OCI-LY1 (cell line): Measurements from ENCODE around the gene C17orf100.

Experiments
- EZH2 ChIP-seq: fragments of 200-600 bp; sonication (generic), shearing (Covaris generic); IDR thresholded peaks from 2 replicates; pipeline ENCODE4 v1.8.0; 2017; ENCODE audit warnings: borderline replicate concordance, mixed run types, mild to moderate bottlenecking, antibody characterized with exemption, low read length, moderate library complexity, mixed read lengths
- TF ChIP-seq, protein P1 (sequence below): fragments of 200-600 bp; sonication (generic), shearing (Covaris generic); IDR thresholded peaks from 2 replicates; pipeline ENCODE4 v1.5.1; 2017; ENCODE audit warnings: mild to moderate bottlenecking, antibody characterized with exemption, low read length, moderate library complexity, mixed read lengths

DNA sequence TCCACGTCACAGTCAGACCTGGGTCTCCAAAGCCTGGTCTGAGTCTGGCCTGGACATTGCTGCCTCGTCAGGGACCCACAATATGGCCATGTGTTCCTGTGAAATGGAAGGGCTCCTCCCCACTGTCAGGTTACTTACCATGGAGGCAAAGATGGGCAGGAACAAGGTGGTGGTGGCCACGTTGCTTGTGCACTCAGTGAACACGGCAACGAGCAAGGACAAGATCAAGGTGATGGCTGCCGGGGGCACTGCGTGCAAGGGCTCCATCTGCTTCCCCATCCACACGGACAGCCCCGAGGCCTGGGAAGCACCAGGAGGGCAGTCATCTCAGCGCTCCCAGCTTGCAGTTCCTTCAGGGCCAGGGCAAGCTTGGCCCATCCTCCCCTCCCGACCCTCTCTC, 39.1 kb downstream of the C17orf100 start:
- TF ChIP-seq, protein P1, sequence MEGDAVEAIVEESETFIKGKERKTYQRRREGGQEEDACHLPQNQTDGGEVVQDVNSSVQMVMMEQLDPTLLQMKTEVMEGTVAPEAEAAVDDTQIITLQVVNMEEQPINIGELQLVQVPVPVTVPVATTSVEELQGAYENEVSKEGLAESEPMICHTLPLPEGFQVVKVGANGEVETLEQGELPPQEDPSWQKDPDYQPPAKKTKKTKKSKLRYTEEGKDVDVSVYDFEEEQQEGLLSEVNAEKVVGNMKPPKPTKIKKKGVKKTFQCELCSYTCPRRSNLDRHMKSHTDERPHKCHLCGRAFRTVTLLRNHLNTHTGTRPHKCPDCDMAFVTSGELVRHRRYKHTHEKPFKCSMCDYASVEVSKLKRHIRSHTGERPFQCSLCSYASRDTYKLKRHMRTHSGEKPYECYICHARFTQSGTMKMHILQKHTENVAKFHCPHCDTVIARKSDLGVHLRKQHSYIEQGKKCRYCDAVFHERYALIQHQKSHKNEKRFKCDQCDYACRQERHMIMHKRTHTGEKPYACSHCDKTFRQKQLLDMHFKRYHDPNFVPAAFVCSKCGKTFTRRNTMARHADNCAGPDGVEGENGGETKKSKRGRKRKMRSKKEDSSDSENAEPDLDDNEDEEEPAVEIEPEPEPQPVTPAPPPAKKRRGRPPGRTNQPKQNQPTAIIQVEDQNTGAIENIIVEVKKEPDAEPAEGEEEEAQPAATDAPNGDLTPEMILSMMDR = no peak
- no peak for TF ChIP-seq EZH2
